NCI-H345 (cell line): ENCODE data around the gene GNG14.
"Not testable (repeated sequence)": the region's sequence is repeated elsewhere in the genome, so short reads cannot be mapped to it uniquely, and the experiment has no call there.

Experiments used
- DNase-seq: peaks from one replicate; lab custom pipeline; 2025; lab: John Stamatoyannopoulos, UW

The GNG14 gene

DNA sequence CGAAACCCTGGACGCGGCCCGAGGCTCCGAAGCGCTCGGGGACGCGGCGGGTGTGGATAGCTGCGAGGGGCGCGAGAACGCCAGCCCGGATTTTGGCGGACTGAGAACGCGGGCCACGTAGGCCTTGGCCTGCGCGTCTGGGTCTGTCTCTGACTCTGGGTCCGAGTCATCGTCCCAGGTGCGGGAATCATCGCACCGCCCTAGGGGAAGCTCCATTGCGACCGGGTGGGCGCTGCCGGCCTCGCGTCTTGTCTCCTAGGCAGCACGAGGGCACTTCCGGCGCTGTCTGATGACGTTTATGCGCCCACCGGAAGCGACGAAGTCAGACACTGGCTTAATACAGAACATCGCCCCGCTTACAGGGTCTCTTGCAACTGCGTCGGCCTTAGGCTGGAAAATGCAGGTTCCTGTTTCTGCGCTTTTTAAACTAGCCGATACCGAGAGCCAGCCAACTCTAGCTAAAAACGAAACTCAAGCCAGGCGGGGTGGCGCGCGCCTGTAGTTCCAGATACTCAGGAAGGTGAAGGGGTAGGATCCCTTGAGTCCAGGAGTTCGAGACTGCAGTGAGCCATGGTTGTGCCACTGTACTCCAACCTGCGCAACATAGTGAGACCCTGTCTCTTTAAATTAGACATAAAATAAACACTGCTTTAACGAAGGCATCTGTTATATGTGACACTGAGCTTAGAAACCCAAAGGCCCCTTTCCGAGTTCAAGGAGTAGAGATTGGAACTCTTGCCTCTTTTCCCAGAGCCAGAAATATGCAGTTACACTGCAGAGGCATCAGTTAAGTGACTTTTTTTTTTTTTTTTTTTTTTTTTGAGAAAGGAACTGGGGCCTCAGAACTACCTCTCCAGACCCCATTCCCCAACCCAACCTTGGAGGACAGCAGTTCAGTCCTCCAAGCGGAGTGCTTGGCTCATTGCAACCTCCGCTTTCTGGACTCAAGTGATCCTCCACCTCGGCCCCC, 8.9 kb downstream of the GNG14 start, which contains the start of gene FBXW9:
FBXW9 (minus strand) TSS at position 266 of the 970 bp plus-strand sequence; CDS start at position 216, 50 bp downstream.
- DNase-seq: peak; percentile 75

DNA sequence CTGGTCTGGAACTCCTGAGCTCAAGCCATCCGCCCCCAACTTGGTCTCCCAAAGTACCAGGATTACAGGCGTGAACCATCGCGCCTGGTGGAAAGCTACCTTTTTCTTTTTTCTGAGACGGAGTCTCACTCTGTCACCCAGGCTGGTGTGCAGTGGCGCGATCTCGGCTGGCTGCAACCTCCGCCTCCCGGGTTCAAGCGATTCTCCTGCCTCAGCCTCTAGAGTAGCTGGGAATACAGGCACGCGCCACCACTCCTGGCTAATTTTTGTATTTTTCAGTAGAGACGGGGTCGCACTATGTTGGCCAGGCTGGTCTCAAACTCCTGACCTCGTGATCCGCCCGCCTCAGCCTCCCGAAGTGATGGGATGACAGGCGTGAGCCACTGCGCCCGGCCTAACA, 9.6 kb downstream of the GNG14 start:
- DNase-seq: not testable (repeated sequence)

DNA sequence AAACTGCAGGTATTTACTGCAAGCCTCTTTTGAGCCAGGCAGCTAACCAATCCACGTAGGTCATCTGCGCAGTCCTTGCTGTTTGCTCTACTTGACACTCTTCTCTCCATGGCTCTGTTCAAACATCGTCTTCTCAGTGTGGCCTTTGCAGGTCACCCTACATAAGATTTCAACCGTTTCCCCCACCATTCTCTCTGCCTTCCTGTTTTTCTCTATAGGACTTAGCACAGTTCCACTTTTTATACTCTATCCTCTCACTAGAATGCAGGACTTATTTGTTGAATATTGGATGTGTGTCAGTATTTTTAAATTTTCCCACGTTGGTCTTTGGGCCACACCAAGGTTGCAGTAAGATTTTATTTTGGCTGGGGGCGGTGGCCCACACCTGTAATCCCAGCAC, 10.3 kb downstream of the GNG14 start:
- no peak for DNase-seq

DNA sequence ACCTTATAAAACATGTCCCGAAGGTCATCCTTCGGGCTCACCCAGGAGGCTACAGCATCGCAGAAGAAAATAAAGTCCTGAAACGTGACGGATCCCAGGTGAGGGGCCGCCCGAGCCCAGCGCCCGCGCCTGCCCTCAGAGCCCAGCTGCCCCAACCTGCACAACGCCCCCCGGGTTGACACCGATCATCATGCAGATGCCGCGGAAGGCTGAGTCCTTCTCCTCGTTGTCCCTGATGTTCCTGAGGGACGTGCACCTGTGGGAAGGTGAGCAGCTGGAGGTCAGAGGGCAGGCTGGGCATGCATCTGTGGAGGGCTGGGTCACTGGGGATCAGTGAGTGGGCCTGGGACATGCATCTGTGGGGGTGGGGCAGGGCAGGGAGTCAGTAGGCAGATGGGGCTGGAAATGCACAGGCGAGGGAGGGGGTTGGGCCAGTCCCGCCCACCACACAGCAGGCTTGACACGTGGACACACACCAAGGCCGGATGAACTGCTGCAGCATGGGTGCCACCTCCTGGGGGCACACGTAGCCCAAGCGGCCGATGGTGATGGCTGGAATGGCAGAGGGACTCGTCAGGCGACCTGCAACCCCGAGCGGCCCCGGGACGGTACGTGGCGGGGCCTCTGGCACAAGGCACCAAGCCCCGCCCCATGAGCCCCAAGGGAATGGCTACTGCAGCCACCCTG, 13.9 kb downstream of the GNG14 start:
- no peak for DNase-seq

DNA sequence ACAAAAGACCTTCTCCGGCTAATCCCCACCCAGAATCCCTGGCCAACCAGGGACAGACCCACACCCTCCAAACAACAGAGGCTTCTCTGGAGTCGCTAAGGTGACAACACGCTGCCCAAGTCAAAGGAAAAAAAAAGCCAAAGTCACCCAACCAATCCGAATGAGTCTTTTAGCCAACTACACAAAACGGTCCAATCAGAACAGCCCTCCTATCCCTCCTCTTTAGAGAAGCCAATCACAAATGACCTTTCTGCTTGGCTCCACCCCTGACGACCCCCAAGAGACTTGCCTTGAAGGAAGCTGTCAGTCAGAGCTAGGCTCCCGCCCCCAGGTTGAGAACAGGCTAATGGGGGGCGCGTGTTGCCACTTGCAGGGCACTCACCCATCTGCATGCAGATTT, 15.2 kb downstream of the GNG14 start:
- DNase-seq: no peak

DNA sequence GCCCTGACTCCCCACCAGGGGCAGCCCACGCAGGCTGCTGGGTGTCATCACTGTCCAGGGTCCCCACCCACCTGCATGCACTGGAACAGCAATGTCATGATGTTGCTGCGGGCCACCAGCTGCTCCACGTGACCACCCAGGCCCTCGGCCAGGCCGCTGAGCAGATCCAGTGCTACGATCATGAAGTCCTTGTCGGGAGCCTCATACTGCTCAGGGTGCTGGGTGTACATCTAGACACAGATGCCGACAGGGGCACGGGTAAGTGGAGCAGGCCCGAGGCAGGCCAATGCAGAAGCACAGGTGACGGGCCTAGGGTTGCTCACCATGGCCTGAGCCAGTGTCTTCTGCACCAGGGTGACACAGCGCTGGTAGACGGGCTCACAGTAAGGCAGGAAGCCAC, 17.4 kb downstream of the GNG14 start:
- DNase-seq: no peak

DNA sequence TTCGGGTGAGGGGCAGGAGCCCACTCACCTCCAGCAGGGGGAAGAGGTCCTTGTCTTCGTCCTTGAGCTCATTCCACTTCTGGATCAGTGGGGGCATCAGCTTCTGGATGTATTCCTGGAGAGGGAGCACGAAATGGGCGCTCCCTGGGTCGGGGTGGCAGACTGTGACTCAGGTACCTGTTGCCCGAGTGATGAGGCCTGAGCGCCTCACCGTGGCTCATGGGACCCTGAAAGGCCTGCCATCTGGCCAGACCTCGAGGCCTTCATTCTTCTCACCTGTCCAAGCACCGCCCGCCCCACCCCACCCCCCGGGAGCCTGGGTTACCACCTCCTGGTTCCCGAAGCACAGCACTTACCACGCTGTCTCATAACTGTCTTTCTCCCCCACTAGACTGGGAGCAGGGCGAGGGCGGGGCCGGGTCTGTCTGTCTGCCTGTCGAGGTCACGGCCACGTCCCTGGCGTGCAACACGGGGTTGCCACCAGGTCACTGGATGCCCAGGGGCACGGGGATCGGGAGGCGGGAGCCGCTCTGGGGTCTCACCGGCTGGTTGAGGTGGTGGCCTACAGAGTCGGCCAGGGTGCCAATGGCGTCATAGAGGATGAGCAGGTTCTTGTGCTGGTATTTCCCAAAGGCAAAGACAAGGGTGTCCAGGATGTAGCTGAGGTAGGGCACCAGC, 18.0 kb downstream of the GNG14 start:
- DNase-seq: no peak

DNA sequence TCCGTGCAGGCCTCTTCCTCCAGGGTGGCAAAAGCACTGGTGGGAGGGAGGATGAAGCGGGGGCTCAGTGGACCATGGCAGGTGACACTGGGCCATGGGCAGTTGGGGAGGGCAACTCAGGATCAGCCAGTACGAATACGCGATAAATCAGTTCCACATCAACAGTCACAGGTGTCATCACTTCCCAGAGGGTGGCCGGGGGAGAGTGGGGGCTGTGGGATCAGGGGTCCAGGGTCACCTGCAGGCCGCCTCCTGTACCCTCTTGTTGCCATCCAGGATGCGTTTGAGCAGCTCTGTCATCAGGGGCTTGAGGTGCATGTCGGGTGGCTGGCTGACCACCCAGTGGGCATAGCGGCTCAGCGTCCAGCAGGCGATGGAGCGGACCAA, 18.5 kb downstream of the GNG14 start:
- no peak for DNase-seq

DNA sequence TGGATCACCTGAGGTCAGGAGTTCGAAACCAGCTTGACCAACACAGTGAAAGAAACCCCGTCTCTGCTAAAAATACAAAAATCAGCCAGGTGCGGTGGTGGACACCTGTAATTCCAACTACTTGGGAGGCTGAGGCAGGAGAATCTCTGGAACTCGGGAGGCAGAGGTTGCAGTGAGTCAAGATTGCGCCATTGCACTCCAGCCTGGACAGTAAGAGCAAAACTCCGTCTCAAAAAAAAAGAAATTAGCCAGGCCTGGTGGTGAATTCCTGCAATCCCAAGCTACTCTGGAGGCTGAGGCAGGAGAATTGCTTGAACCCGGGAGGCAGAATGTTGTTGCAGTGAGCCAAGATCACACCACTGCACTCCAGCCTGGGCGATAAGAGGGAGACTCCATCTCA, 20.8 kb downstream of the GNG14 start:
- no peak for DNase-seq

DNA sequence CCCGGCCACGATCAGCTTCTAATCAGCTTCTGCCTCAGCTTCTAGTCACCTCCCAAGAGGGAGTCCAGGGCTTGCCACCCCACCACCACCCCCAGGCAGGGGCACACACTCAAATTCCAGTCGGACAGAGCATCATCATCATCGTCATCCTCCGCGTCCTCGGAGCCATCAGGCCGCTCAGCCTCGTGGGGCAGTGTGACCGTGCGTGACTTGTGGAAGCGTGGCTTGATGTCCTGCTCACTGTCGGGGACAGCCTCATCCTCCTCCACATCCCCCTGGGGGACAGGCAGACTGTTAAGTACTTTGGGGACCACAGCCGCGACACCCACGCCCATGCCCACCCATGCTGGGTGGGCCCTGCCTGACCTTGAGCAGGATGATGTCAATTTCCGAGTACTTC, 23.4 kb downstream of the GNG14 start:
- no peak for DNase-seq

DNA sequence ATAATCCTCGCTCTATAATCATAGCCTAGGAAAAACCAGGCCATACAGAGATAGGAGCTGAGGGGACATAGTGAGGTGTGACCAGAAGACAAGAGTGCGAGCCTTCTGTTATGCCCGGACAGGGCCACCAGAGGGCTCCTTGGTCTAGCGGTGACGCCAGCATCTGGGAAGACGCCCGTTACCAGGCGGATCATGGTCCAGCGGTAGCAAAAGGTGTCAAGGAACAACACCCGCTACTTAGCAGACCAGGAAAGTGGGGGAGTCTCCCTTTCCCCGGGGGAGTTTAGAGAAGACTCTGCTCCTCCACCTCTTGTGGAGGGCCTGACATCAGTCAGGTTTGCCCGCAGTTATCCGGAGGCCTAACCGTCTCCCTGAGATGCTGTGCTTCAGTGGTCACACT, 24.3 kb downstream of the GNG14 start:
- DNase-seq: not testable (repeated sequence)

DNA sequence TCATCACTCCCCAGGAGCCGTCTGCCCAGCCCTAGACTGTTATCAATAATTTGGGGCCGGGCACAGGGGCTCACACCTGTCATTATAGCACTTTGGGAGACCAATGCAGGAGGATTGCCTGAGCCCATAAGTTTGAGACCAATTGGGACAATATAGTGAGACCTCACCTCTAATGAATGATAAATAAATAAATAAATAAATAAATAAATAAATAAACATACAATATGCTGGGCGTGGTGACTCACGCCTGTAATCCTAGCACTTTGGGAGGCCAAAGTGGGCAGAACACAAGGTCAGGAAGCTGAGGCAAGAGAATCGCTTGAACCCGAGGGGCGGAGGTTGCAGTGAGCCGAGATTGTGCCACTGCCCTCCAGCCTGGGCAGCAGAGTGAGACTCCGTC, 25.5 kb downstream of the GNG14 start:
- not testable (repeated sequence) for DNase-seq

DNA sequence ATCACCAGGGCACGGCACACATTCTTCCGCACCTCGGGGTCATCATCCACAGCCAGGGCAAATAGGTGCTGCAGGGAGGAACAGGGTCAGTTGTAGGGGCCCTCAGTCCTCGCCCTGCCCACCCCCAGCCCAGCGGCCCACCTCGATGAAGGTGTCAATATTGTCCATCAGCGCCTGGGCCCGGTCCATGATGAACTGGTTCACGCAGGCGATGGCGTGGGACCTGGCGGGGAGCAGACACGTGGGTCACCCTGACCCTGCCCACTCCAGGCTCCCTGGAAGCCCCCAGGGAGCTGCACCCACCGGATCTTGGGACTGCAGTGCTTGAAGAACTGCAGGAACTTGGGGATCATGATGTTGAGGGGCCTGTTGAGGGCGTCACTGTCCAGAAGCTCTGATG, 27.3 kb downstream of the GNG14 start:
- DNase-seq: no peak

DNA sequence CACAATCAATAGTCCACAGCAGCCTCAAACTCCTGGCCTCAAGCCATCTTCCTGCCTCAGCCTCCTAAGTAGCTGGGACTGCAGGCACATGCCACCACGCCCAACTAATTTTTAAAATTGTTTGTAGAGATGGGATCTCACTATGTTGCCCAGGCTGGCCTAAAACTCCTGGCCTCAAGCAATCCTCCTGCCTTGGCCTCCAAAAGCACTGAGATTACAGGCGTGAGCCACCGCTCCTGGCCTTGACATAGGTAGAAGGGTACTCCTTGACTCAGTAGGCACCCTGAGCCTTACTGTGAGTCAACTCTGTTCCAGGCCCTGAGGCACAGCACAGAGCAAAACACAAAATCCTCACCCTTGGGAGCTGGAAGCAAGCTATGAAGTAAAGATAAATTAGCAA, 28.1 kb downstream of the GNG14 start:
- DNase-seq: no peak

DNA sequence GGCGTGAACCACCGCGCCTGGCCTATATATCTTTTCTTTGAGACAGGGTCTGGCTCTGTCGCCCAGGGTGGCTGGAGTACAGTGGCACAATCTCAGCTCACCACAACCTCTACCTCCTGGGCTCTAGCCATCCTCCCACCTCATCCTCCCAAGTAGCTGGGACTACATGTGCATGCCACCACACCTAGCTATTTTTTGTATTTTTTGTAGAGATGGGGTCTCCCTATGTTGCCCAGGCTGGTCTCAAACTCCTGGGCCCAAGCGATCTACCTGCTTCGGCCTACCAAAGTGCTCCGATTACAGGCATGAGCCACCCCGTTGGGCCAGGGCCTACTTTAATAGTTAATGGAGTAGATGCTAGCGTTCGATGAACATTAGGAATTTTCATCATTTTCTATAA, 32.5 kb downstream of the GNG14 start:
- DNase-seq: no peak

DNA sequence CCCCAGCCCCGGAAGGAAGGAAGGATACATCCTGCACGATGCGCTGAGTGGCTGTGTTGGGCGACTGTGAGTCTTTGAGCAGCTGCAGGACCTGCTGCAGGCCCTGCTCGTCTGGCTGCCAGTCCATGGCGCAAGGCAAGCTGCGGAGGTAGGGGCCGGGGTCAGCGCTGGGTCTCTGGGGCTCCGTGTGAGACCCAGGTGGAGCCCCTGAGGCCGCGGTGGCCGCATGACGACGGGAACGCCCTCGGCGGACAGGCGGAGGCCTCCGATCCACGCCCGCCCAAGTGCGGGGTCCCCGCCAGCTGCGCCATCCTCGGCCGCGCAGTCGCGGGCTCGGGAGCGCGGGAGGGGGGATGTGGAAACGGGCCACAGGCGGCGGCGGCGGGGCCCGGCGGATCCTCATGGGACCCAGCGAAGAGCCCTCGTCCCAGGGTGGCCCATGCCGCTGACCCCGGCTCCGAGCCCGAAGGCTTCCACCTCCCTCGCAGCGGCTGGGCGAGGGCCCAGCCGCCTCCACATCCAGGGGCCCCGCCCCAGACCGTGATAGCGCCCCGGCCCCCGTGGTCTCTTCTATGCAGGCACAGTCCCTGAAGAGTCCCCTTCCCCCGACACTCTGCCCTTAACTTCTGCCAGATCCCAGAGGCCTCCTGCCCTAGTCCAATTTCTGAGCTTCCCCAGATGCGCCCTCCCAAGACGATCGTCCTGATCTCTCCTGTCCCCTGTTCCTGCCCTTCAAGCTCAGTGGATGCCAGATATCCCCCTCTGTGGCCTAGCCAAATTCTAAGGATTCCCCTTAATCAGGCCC, 33.3 kb downstream of the GNG14 start:
- no peak for DNase-seq

DNA sequence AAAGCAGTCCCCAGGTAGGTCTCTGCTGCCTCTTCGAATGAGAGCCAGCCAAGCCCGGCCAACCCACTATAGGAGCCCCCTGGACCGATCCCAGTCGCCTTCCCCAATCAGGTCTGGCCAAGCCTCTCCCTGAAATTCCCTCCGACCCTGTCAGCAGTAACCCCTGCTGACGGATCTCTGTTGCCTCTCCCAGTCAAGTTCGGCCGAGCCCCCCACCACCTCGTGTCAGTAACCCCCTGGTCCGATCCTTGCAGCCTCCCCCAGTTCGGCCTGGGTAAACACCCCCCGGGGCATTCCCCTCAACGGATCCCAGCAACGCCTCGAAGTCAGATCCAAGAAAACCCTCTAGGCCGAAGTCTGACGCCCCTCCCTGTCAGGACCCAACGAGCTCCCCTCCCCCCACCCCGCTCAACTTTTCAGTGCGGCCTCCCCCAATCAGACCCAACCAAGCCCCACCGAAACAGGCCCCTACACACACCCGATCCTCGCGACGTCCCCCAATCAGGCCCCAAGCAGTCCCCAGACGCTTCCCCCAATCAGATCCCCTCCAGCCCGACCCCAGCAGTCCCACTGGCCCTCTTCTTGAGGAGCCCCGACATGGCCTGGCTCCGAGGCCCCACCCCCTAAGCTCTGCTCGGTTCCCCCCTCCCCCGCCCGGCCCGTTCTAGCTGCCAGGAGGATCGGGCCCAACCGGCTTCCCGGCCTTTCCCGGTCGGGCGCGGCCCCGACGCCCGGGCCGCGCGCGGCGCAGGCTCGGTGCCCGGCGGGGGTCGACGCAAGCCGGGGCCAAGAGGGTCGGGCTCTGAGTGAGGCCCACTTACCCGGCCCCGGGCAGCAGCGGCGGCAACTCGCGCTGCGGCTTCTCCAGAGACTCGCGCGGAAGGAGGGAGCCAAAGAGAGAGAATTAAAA, 34.1 kb downstream of the GNG14 start:
- no peak for DNase-seq

DNA sequence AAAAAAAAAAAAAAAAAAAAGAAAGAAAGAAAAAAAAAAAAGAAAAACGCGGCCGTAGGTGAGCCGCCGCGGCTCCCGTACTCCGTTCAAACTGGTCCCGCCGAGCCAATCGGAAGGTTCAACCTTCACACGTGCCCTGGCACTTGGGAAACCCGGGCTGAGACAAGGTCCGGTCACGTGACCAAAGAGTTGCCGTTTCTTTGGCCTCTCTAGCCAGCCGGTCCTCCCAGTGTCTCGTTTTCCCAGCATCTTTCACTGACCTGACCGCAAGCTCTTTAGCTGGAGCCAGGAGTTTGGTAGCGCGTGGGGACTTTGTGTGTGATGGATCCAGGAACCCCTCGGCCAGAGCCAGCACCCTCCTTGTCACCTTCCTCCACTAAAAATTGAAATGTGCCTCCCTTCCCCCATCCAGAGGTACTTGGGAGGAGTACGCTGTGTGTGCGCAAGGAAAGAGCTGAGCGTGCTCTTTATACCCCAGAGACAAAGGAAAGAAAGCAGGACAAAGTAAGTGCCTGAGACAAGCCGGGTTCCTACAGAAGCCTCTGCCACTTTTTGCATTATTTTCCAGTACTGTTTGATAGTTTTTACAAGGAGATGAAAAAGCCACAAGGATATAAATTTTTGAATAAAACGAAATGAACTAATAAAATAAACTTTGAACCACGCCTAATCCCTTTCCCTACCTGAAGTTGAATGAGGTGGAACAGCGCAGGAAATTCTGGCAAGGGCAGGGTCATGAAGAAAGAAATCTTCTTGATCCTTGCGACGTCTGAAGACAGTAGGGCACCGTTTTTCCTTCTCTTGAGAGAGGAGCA, 35.0 kb downstream of the GNG14 start:
- peak; percentile 88 for DNase-seq

DNA sequence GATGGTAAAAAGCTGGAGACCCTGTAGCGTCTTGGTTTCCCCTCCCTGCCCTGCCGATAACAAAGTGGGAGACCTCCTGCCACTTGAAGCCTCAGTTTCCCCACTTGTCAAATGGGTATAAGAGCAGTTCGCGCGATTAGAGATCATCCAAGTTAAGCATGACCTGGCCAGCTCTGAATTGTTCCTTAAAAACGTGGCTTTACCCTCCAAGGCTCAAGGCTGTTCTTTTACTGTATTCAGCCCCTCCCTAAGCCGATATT, 35.5 kb downstream of the GNG14 start:
- no peak for DNase-seq
